GM12878 (cell line): ENCODE data around the gene DUSP8.

Source experiments
- FOXM1 ChIP-seq: IDR thresholded peaks from 2 replicates; pipeline ENCODE4 v1.6.1; 2012; ENCODE audit warnings: low read depth, mild to moderate bottlenecking, inconsistent platforms, low read length, moderate library complexity
- HDAC6 ChIP-seq: fragments of 200-600 bp; sonication (generic); IDR thresholded peaks from one replicate; pipeline ENCODE4 v1.8.0; 2017; ENCODE audit warnings: antibody characterized with exemption; ENCODE audit not compliant: unreplicated experiment
- POLR2A ChIP-seq: IDR thresholded peaks from 2 replicates; pipeline ENCODE4 v1.6.1; 2011; ENCODE audit warnings: low read depth, mild to moderate bottlenecking, low read length
- TAF1 ChIP-seq: IDR thresholded peaks from 2 replicates; pipeline ENCODE4 v1.6.1; 2011; ENCODE audit warnings: mild to moderate bottlenecking, low read depth, low read length, borderline replicate concordance
- TCF7 ChIP-seq: IDR thresholded peaks from 2 replicates; pipeline ENCODE4 v1.6.1; 2014; ENCODE audit warnings: antibody characterized with exemption, borderline replicate concordance
- ZNF217 ChIP-seq: fragments of 450-650 bp; IDR thresholded peaks from 2 replicates; pipeline ENCODE4 v1.6.1; 2017; ENCODE audit warnings: antibody characterized with exemption, mild to moderate bottlenecking
- TF ChIP-seq, protein P1 (sequence below), 3 experiments: IDR thresholded peaks in 2 of 3; conservative IDR thresholded peaks in 1 of 3; 2 replicates each; pipeline ENCODE4 v1.5.1; 2011; ENCODE audit warnings: low read depth in 3 of 3, low read length in 3 of 3, mild to moderate bottlenecking in 3 of 3, control low read depth in 2 of 3, moderate library complexity in 2 of 3, inconsistent platforms in 1 of 3, mixed read lengths in 1 of 3; ENCODE audit not compliant: control insufficient read depth in 2 of 3, insufficient read depth in 1 of 3; ENCODE audit errors: extremely low read depth in 1 of 3

GRCh38 chr11:1504138-1504537, 67.9 kb downstream of the DUSP8 start:
- TF ChIP-seq POLR2A (no peak), TCF7 (no peak), ZNF217 (no peak), HDAC6 (no peak), FOXM1 (no peak), TAF1 (no peak)
- TF ChIP-seq, protein P1, sequence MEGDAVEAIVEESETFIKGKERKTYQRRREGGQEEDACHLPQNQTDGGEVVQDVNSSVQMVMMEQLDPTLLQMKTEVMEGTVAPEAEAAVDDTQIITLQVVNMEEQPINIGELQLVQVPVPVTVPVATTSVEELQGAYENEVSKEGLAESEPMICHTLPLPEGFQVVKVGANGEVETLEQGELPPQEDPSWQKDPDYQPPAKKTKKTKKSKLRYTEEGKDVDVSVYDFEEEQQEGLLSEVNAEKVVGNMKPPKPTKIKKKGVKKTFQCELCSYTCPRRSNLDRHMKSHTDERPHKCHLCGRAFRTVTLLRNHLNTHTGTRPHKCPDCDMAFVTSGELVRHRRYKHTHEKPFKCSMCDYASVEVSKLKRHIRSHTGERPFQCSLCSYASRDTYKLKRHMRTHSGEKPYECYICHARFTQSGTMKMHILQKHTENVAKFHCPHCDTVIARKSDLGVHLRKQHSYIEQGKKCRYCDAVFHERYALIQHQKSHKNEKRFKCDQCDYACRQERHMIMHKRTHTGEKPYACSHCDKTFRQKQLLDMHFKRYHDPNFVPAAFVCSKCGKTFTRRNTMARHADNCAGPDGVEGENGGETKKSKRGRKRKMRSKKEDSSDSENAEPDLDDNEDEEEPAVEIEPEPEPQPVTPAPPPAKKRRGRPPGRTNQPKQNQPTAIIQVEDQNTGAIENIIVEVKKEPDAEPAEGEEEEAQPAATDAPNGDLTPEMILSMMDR (IDR thresholded peaks at IDR 0.05 in 2 of 3, conservative IDR thresholded peaks at IDR 0.05 in 1 of 3; ENCODE audit: control insufficient read depth in 2 of 3, extremely low read depth in 1 of 3, insufficient read depth in 1 of 3, low read depth in 3 of 3, low read length in 3 of 3) = no peak
